HG02678 (cell line): ENCODE measurements around the gene MAP7.
"Not testable (repeated sequence)": the region's sequence is repeated elsewhere in the genome, so short reads cannot be mapped to it uniquely, and the experiment has no call there.

Experiments used
- ATAC-seq: cut with Tn5 transposase; IDR thresholded peaks from one replicate; pipeline ENCODE4 v1.9.1; 2021; ENCODE audit warnings: mild to moderate bottlenecking, moderate library complexity; ENCODE audit not compliant: unreplicated experiment

Gene MAP7

GRCh38 chr6:136312975-136313374 is 237.2 kb downstream of the MAP7 start:
- no peak for ATAC-seq

- ATAC-seq = no peak
Observed at GRCh38 chr6:136309729-136310311, 240.4 kb downstream of the MAP7 start.

- no peak for ATAC-seq
Observed at GRCh38 chr6:136309171-136309570, 241.1 kb downstream of the MAP7 start.

GRCh38 chr6:136308469-136308868 is 241.8 kb downstream of the MAP7 start:
- ATAC-seq = not testable (repeated sequence)

- ATAC-seq = no peak
Observed at GRCh38 chr6:136307351-136307750, 242.9 kb downstream of the MAP7 start.

- ATAC-seq = no peak
Observed at GRCh38 chr6:136306466-136306865, 243.8 kb downstream of the MAP7 start.

GRCh38 chr6:136304410-136304809 is 245.8 kb downstream of the MAP7 start:
- ATAC-seq = no peak

- no peak for ATAC-seq
Observed at GRCh38 chr6:136303516-136303915, 246.7 kb downstream of the MAP7 start.

- ATAC-seq = no peak
Observed at GRCh38 chr6:136294621-136295020, 255.6 kb downstream of the MAP7 start.
